HT1080 (cell line): ENCODE data around the gene PDRG1. TPM values are rescaled to one million over a fixed set of nuclear protein-coding genes. Genes with fewer than 3 reads are reported as not detected.
"Not testable (repeated sequence)": the region's sequence is repeated elsewhere in the genome, so short reads cannot be mapped to it uniquely, and the experiment has no call there.

Experiments used
- DNase-seq: peaks from one replicate; pipeline ENCODE4 v3.0.0-alpha.2; 2015; ENCODE audit warnings: low read depth
- total RNA-seq: library from RNA; depleted of rRNA; stranded (reverse); fragments of >200 nt; shearing (Covaris generic); gene quantifications from 2 replicates; pipeline ENCODE4 v1.2.3, GENCODE V29; 2014

PDRG1 gene
- total RNA-seq, 1 experiment from 2014 or later = 10.6 TPM

DNA sequence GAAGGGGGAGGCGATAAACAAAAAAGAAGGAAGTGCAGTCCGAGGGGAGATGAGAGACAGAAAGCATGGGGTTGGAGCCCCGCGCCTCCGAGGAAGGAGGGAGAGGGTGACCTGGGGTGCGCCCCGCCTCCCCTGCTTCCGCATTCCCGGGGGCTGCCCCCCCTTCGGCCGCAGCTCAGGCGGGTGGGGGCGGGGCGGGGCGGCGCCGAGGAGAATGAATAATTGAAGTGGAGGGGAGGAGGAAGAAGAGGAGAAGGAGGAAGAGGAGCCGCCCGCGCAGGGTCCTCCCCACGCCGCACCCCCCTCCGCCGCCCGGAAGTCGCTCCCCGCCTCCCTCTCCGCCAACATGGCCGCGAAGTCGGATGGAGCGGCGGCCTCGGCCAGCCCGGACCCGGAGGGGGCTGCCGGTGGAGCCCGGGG, 16.0 kb upstream of the PDRG1 start, which contains the start of gene XKR7:
TSS of gene XKR7 (plus strand) at position 322 of the 420 bp plus-strand sequence. CDS start at position 347, 25 bp downstream.
- no peak for DNase-seq

DNA sequence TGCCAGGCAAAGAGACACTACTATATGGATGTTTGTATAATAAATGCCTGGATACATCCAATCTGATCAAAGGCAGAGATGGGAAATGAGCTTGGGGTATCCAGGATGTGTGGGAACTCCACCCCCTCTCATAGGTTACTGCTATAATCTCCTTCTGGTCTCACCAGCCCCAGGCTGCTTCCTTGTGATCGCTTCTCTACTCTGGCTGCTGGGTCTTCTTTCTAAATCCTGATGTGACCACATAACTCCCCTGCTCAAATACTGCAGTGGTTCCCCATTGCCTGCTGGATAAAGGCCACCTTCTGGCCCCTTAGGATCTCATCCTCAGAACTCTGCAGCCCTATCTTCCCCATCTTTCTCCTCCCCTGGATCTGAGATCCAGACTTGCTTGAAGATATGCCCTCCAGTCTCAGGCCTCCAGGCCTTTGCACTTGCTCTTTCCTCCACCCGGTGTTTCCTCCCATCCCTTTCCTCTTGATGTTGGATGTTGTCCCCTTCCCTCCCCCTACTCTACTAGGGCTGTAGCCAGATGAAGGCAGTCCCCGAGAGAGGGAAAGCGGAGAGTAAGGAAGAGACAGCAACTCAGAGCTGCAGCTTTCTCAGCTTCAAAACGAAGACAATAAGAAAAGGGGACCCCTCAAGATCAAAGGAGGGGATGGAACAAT, 15.3 kb upstream of the PDRG1 start:
- DNase-seq = no peak

DNA sequence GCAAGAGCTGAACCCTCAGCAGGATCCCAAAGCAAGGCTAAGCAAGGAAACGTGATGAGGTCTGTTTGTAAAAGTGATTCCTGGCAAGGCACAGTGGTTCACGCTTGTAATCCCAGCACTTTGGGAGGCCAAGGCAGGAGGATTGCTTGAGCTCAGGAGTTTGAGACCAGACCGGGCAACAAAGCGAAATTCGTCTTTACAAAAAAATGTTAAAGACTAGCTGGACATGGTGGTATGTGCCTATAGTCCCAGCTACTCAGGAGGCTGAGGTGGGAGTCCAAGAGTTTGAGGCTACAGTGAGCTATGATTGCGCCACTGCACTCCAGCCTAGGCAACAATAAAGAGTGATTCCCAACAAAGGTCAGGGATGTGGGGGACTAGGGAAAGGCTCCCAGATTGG, 12.0 kb upstream of the PDRG1 start:
- no peak for DNase-seq

DNA sequence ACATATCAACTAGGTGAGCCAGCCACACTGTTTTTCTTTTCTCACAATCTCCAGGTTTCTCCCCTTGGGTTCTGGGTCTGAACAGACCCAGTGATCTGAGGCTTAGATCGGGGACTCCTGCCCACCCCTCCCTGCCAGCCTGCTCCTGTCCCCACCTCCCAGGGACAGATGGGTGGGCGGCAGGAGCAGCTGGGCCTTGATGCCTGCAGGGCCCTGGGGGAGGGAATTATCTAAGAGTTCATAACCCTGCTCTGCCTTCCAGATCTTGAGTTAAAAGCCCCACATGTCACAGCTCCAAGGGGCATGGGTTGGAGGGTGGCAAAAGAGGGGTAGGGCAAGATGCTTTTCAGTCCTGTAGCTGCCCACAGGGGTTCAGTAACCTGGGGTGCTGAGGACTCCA, 10.9 kb upstream of the PDRG1 start:
- DNase-seq = no peak

DNA sequence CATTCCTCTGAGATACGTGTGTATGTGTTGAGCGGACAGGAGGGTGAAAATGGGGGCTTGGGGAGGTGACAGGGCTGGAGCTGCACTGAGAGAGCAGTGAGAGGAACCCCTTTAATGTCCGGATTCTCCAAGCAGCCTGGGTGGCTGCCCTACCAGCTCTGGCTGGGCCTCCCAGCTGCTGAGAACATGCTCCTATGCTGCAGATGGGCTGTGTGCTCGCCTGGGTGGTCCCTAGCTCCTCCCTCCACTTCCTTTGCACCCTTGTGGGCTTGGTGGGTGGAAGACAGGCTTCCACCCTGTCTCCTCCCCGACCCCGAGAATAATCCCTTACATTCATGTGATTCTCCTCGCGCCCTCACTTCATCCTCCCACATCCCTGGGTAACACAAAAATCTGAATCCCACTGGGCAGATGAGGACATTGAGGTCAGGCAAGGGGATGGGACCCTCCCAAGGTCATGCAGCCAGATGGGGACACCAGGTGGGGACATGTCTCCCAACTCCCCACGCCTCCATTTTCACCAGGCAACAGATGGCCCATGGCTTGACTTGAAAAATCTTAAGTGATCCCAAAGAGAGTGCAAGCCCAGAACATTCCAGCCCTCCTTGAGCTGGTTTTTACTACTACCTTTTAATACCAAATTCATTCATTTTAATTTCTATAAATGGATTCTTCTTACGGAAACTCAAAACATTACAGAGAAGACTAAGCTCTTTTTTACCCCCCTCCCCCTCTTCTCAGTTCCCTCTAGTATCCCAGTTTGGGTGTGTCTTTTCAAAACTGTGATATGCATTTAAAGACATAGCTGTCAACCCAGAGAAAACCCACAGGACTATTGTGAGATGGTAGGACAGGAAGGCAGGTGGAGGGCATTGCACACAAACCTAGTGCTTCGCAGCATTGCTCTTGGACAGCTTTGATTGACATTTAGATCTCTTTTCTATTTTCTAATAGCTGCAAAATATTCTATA, 5.0 kb upstream of the PDRG1 start:
- DNase-seq = no peak

DNA sequence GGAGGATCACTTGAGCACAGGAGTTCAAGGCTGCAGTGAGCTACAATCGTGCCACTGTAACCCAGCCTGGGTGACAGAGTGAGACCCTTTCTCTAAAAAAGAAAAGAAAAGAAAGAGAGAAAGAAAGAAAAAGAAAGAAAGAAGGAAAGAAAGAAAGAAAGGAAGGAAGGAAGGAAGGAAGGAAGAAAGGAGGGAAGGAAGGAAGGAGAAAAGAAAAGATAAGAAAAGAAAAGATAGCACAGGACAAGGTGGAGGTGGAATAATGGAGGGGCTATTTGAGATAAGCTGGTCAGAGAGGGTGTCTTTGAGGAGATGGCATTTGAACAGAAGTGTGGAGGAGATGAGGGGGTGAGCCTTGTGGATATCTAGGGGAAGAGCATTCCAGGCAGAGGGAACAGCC, 2.7 kb upstream of the PDRG1 start:
- no peak for DNase-seq

DNA sequence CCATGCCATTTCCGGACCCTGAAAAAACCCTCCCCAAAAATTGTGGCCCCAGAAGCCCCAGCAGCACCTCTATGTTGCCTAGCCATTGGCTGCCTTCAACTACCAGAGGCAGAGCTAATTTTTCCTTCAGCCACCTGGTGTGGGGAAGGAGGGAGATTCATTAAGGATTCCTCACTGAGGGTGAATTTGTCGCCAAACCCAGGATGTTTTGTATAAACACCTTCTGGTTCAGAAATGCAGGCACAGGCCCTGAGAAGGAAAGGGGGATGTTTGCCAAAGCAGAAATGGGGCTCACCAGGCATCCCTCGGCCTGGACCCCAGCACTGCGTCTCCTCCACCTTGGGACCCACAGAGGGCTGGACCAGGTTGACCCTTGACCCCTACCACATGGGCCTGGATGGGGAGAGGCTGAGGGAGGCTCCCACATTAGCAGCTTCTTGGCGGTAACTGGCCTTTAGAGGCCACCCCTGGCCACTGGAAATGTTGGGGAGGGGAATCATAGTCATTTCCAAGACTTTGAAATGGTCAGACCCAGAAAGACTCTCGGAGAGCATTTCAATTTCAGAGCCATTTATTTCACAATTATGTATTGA, 1.8 kb upstream of the PDRG1 start:
- no peak for DNase-seq

DNA sequence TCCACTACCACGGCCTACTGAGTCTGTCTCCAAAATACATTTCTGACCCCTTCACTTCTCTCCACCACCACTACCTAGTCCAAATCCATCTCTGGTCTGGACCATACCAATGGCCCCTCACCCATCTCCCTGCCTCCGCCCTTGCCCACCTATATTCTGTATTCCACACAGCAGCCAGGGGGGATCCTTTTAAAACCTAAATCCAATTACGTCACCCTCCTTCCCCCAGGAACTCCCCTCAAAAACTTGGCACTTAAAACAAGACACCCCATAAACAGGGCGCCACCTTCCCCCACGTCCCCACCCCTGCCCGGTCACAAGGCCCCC, 680 bp downstream of the PDRG1 start:
- no peak for DNase-seq

DNA sequence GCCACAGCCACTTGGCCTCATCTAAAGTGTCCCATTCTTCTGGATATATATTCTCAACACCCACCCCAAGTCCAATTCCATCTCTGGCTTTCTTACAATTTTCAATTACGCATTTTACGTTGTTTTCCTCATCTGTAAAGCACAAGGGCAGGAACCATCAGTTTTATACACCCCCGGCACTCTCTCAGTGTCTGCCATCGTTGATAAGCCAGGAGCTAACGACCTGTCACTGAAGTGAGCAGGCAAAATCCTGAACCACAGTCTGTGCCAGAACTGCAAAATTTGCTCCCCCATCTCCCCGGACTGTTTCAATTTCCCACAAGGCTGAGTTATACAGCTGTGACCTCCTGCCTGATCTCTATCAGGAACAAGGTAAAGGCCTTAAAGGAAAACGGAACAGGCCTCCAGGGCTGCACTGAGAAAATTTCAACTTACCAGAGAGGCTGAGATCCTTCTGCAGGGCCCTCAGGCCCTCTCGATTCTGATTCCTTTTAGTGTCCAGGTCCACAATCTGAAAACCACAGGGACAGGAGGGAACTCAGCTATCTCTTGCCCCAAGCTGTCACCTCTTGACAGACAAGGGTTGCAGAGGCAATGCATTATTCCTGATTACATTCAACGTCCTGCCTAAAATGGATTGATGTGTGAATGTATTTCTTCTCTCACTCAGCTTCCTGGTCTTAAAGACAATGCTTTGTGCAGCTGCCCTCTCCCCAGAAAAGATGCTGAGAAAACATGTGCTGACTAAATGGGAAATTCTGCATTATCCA, 1.8 kb downstream of the PDRG1 start:
- no peak for DNase-seq

DNA sequence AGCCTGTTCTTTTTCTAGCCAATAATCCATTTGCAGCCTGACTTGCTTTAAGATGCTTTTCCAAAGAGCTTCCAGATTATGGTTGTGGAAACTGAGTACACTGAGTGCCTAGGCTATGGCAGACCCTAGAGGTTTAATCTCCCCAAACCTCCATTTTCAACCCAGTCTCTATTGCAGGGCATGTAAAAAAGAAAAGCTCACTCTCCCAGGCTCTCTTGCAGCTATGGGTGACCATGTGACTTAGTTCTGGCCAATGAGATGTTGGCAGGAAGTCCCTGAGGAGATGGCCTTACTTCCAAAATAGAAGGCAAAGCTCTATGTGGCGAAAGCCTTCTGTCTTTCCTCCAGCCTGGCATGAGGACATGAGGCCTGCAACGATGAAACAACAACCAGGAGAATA, 3.8 kb downstream of the PDRG1 start:
- DNase-seq = no peak

DNA sequence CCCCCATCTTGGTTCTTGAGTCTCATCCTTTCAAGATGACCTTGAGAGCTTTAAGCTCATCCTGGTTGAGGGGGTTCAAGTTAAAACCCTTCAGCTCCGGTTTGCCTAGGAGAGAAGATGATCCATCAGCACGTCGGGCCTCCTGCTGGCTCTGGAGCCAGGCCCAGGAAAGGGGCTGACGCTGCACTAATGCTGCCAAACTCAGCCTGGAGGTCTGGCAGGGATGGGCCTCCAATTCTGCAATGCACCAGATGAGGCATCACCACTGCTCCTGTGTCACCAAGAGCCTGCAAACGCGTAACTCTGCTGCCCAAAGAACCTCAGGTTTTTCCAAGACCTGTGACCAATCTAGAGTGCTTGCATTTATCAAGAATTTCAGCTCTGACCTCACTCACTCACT, 6.1 kb downstream of the PDRG1 start:
- no peak for DNase-seq

DNA sequence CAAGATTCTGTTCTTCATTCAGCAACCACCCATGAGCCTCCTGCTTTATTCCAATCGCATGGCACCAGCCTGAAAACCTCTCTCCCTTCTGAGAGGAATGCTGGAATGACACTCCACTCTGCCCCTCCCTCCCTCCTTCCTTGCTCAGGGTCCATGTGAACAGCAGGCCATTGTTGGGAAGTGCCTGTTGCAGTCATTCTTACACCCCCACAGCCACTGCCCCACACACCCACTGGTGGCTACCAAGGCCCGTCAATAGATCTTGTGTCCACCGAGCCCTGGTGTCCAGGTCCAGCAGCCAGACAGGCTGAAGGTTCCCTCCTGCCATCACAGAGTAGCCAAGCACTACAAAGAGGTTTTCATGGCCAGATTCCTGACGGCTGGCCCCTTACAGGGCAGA, 6.5 kb downstream of the PDRG1 start:
- no peak for DNase-seq

DNA sequence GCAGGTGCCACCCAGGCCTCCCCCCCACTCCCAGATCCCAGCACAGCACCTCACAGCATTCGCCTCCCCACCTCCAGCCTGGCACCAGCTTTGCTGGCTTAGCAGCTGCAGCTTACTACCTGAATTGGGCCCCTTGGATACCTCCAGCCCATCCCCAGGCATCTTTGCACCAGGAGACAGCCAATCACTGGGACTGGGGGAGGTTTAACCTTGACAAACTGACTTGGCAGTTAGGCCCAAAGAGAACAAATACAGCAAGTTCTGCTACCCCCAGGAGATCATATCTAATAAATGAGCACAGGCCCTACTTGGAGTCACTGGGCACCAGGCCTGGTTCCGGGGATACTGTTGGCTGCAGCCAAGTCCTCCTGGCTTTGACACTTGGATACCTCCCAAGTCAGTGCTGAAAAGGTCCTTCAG, 8.8 kb downstream of the PDRG1 start:
- DNase-seq = no peak

DNA sequence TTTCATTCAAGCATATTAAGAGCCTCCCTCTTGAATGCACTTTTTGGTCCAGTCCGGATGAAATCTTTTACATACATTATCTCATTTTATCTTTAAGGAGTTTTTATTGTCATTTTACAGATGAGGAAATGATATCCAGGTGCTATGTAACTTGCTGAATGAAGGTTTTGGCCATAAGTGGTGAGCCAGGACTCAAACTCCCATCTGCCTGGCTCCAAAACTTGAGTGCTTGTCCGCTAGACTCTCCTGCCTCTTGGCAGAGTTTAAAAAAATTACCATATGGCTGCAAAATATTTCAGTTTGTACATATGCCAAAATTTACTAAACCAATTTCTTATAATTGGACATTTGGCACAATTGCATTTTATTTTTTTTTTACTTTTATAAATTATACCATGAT, 12.2 kb downstream of the PDRG1 start:
- no peak for DNase-seq

DNA sequence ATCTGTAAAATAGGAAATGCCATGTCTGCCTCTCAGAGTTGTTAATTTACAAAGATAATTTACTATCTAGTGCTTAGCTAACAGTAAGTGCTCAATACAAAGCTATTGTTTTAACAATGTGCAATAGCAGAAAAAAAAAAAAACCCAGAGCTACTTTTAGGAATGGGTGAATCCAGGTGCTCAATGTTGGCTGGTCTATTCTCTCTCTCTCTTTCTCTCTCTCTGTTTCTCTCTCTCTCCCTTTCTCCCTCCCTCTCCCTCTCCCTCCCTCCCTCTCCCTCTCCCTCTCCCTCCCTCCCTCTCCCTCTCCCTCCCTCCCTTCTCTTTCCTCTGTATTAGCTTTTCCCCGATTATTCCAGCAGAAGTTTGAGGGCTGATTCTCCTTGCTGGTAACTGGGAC, 14.0 kb downstream of the PDRG1 start:
- DNase-seq = no peak

DNA sequence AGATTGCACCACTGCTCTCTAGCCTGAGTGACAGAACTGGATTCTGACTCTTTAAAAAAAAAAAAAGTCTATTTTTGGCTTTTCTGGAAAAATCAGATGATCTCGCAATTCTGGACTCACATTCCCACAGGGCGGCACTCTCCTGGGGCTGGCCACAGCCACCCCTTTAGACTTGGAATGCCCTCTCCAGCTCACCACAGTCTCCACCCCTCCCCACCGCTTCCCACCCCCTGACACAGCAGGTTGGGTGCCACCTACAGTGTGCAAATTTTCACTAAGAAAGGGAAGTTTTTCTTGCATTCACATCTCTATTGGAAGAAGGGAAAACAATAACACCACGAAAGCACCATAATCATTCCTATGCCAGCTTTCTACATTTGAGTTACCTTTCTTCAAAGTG, 15.4 kb downstream of the PDRG1 start:
- DNase-seq = no peak

DNA sequence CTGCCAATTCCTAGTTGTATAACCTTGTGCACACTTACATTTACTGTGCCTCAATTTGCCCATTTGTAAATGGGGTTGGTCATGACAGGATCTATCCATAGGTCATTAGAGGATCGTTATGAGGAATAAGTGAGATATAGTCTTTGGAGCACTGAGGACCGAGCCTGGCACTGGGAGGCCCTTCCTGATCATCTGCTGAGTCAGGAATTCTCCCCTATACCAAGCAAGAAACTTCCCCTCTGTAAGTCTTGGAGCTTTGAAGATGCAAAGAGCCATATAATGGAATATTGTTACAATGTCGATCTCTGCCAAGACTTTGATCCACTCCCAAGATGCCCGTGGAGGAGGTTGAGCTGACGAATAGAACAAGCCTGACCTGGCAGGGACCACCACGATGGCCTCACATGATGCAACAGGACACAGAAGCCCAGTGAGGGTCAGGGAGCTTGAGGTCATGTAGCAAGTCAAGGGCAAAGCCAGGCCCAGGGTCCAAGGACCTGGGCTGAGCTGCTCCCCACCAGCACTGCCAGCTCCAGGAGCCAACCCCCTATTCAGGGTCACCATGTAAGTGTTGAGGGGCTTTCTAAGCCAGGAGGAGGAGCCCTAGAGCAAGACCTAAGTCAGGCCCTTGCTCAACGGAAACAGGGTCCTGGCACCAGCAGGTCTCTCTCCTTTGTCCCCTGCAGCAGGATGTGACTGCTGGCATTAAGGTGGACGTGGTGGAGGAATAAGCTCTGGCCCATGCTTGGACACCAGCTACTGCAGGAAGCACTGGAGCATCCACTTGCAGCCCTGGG, 16.7 kb downstream of the PDRG1 start:
- no peak for DNase-seq

DNA sequence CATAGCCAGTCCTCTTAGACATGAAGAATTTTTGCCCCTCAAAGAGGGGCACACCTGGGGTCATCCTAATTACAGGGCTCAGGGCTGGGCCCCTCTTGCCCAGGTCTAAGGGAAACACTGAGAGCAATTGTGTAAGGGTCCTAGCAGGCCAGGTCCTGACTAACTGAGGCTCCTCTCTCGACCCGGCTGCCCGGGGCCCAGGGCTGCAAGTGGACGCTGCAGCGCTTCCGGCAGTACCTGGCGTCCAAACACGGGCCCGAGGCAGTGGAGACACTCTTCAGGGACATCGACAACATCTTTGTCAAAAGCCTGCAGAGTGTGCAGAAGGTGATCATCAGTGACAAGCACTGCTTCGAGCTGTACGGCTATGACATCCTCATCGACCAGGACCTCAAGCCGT, 17.4 kb downstream of the PDRG1 start:
- DNase-seq = no peak

DNA sequence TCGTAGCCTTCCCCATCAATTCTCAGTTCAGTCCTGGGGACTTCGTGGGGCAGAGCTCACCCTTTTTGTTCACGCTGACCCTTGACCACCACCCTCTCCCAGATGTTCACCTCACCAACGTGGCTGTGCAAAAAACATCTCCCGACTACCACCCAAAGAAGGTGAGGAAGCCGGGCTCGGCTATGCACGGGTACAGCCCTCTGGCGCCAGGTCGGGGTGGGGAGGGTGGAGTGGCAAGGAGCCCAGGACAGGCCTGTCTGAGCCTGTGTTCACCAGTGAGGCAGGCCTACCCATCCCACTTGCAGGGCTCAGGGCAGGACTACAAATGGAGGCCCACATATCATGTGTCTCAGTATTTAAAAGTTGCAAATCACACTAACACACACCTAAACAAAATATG, 18.1 kb downstream of the PDRG1 start:
- DNase-seq = no peak

DNA sequence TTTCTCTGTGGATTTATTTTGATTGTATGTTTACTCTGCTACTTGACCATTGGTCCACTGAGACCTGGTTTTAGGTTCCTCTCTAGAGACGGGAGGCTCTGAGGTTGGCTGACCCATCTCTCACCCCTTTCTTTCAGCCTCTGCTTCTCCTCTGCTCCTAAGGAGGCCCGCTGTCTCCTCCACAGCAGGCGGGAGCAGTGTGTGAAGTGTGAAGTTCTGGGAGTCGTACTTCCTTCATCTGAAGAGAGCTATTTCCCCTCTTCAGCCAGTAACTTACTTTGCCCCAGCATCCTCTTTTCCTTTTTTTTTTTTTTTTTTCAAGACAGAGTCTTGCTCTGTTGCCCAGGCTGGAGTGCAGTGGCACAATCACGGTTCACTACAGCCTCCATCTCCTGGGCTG, 21.1 kb downstream of the PDRG1 start:
- DNase-seq = no peak

DNA sequence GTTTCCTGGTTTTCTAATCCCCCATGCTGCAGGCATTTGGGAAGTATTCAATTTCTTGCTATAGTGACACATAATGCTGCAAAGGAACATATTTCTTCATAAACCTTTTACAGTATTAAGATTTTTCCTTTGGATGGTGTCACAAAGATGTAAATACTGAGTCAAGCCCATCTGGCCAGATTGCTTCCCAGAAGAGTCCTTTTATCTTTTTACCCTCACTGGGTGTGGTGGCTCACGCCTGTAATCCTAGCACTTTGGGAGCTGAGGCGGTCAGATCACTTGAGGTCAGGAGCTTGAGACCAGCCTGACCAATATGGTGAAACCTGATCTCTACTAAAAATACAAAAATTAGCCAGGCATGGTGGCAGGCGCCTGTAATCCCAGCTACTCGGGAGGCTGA, 22.2 kb downstream of the PDRG1 start:
- not testable (repeated sequence) for DNase-seq
